HG02870 (cell line): ENCODE data around the gene MET.
A peak's percentile ranks its signal among the peaks of the same experiment; 100 is the strongest.

Source experiments
- ATAC-seq: cut with Tn5 transposase; IDR thresholded peaks from one replicate; pipeline ENCODE4 v1.9.1; 2021; ENCODE audit warnings: mild to moderate bottlenecking, moderate library complexity; ENCODE audit not compliant: unreplicated experiment

Gene MET

GRCh38 chr7:116779931-116780330 lies 107.9 kb downstream of the MET start:
- ATAC-seq: no peak

- no peak for ATAC-seq
These were observed 108.5 kb downstream of the MET start for GRCh38 chr7:116780521-116780920.

- ATAC-seq: no peak
These were observed 109.0 kb downstream of the MET start for GRCh38 chr7:116780966-116781365.

- no peak for ATAC-seq
These were observed 109.6 kb downstream of the MET start for GRCh38 chr7:116781584-116781983.

- no peak for ATAC-seq
These were observed 110.2 kb downstream of the MET start for GRCh38 chr7:116782177-116782711.

- ATAC-seq: no peak
These were observed 111.8 kb downstream of the MET start for GRCh38 chr7:116783666-116784318.

- no peak for ATAC-seq
These were observed 112.7 kb downstream of the MET start for GRCh38 chr7:116784647-116785046.

GRCh38 chr7:116785843-116786242 lies 113.8 kb downstream of the MET start:
- ATAC-seq: no peak

GRCh38 chr7:116786791-116787443 lies 114.9 kb downstream of the MET start:
- ATAC-seq: peak; percentile 99

- ATAC-seq: no peak
These were observed 115.9 kb downstream of the MET start for GRCh38 chr7:116787881-116788280.

- ATAC-seq: no peak
These were observed 116.7 kb downstream of the MET start for GRCh38 chr7:116788572-116789197.

GRCh38 chr7:116790025-116790424 lies 118.0 kb downstream of the MET start:
- no peak for ATAC-seq

- ATAC-seq: no peak
These were observed 120.8 kb downstream of the MET start for GRCh38 chr7:116792813-116793212.

GRCh38 chr7:116793795-116794340 lies 121.9 kb downstream of the MET start:
- ATAC-seq: no peak

GRCh38 chr7:116796471-116796870 lies 124.5 kb downstream of the MET start:
- no peak for ATAC-seq

GRCh38 chr7:116797612-116798011 lies 125.6 kb downstream of the MET start:
- ATAC-seq: no peak

- no peak for ATAC-seq
These were observed 126.2 kb downstream of the MET start for GRCh38 chr7:116798232-116798631.

- no peak for ATAC-seq
These were observed 127.9 kb downstream of the MET start for GRCh38 chr7:116799916-116800315.

- ATAC-seq: no peak
These were observed 128.6 kb downstream of the MET start for GRCh38 chr7:116800594-116800993.

GRCh38 chr7:116801092-116801710 lies 129.2 kb downstream of the MET start:
- ATAC-seq: no peak

GRCh38 chr7:116802144-116802745 lies 130.2 kb downstream of the MET start:
- ATAC-seq: no peak
